NCI-H526 (cell line): ENCODE measurements around the gene PXYLP1.

Source experiments
- DNase-seq, 2 experiments: peaks; one replicate each; lab custom pipeline; 2025; lab: John Stamatoyannopoulos, UW

PXYLP1 gene

DNA sequence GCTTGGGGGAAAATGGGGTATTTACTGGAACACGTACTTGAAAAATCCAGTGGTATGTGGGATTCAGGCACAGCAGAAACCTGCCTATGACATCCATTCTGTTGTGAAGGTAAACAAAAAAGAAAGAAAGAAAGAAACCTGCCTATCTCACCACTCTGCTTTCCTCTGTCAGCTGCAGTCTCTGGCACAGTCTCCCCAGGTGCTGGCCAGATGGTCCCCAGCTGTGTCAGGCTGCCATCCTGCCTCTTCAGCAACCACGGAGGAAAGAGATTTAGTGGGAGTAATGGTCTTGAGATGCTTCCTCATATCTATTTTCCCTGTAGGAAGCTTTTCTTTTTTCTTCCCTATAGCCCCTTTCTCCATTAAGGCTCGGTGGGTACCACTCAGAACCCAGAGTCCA is 2.5 kb upstream of the PXYLP1 start:
- DNase-seq, result no peak

DNA sequence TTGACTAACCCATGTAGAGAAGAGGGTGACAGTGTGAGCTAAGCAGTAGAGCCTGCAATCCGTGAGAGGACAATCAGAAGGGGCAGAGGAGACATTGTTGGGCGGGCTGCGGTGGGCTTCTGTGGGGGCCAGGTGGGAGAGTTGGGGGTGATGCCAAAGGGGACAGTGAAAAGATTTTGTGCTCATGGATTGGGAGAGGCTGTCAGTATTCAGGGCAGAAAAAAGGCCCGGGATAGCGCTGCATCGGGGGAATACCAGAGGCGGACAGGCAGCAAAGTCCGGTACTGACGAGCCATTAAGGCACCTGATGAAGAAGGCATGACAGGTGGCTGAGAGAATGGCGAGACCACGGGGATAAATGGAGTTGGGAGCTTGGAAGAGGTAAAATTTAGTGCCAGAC is 1.3 kb upstream of the PXYLP1 start:
- no peak for DNase-seq

DNA sequence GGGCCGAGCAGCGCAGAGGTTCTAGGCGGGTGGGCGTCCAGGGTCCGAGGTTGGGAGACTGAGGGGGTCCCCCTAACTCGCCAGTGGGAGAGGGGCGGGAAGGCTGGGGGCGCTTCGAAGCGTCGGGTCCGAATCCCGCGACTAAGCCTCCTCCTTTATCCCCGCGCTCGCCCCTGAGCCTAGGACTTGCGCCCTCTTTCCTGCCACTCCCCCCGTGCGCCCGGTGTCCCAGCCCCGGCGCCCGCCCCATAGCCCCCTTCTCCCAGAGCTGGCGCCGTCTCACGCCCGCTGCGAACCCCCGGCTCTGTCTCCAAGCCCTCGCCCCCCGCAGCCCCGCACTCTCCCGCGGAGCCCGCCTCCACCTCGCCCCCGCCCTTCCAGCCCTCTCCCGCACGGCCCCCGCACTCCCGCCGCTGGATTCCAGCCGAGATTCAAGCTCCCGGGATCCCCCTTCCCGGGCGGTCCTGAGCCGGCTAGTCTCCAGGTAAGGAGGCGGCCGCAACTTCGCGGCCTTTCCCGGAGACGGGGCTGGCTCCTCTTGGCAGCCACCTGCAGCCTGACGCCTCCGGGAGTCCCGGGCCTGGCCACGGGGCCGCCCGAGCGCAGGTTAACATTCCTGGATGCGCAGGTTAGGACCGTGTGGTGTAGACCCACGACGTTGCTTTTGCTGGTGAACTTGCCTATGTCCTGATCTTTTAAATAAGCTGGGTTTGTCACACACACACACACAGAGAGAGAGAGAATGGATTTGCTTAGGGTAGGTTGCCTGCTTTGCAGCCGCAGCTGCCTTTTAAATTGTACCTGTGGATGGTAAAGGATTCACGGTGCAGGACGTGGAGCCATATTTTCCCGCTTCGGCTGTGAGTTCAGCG is 563 bp downstream of the PXYLP1 start:
- DNase-seq, result peak; percentile 66 to 77

DNA sequence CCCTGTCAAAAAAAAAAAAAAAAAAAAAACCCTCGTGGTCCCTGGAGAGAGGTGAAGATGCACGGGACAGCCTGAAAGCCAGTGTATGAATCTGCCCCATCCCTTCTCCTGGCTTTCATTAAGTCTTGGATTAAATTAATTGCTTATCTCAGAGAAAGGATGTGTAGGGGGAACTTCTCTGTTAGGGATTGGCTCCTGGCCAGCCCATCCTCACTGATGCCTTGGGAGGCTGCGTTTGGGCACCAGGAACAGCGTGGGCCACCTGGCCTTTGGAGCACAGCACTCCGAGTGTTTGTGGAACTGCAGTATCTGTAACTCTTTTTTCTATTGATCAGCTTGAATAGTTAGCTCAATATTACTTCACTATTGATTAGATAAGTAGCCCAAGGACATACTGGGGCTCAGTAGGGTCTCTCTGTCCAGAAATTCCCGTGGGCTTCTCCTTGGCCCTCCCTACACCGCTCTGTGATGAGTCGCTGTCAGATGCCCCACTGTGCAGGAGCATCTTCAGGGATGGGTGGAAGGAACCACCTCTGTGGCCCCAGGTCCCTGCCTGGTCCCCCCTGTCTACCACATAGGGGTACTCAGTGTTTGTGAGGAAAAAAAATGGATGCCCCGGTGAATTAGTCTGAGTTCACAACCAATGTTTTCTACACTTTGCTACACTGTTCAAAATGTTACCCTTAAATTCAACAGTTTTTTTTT is 2.0 kb downstream of the PXYLP1 start:
- no peak for DNase-seq

DNA sequence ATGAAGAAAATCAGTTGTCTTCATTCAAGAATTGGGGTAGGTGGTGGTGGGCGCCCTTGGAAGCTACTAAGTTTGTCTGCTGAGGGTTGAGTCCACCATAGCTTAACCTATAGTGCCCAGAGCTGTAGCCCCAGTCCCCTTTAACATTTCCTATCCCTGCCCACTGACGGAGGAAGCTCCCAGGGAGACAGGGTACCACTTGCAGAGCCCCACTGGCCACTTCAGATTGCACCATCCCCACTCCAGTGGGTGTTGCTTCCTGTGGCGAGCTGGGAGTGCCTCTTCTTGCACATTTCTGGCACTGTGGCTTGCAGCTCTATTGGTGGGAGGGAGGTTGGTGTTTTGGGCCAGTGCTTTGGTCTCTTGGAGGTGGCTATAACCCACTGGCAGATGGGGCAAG is 2.7 kb downstream of the PXYLP1 start:
- no peak for DNase-seq

DNA sequence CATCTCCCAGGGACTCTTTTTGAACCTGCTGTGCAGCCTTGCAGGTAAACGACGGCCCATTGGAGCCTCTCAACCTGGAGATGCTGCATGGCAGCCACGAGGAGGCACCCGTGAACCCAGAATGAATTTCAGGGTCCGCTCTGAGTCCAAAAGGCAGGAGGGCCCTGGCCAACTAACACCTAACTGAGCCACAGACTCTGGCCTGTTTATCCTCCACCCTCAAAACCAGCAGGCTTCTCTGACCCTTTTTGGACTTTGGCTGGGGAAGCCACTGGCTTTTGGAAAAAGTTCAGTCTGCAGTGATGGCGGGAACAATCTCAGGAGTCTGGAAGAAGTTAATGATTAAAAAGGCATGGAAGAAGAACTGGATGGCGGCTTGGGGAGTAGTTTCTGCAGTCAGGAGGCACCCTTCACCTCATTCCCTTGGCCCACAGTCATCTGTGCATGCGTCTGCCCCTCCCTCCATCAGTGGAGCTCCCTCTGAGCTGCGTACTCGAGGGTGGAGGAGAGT is 4.1 kb downstream of the PXYLP1 start:
- DNase-seq, result no peak

DNA sequence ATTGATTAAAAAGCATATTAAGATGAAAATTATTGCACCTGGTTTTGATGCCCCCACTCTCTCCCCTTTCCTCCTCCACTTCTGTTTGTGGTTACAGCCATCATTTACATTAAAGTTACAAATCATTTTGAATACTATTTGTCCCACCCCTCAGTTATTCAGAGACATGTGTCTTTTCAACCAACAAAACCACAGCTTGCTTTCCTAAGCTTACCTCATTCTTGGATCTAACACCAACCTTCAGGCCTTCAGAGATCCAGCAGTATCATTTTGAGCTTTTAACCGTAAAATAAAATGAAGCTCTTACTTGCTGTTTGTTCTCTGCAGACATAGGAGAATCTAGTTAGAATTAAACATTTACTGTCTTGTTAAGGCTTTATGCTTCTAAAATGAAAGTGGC is 4.7 kb downstream of the PXYLP1 start:
- DNase-seq, result no peak

DNA sequence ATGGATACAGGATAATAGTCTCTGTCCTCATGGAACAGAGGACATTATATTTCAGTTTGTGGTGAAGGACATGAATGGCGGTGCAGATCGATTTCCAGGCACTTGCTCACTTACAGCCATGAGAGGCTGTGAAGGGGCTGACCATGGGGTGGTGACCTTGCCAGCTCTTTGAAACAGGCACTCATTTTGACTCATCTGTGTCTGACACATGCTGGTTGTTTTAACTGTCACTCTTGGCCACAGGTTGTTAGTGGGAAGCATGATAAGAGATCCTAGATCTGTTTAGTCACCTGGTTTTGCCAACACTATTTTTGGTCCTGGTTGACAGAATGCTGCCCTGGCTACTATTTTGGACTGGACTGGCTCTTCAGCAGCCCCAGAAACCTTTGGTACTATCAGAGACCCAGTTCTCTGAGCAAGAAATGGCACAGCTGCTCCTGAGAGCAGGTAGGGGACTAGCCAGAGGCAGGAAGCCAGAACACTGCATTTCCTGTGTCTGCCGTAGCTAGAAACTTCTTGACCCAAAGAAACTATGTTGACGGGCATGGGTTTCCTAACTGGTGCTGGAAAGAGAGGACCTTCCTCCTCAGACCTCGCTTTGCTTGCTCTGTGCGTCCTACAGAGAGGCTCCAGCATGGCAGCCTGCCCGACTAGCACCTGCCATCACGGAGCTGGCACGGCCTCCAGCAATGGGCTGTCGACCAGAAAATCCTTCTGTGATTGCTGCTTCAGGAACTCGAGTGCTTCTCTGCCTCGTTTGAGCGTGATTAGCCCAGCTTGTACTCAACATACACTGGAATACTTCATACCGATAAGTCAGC is 6.3 kb downstream of the PXYLP1 start:
- DNase-seq, result no peak

DNA sequence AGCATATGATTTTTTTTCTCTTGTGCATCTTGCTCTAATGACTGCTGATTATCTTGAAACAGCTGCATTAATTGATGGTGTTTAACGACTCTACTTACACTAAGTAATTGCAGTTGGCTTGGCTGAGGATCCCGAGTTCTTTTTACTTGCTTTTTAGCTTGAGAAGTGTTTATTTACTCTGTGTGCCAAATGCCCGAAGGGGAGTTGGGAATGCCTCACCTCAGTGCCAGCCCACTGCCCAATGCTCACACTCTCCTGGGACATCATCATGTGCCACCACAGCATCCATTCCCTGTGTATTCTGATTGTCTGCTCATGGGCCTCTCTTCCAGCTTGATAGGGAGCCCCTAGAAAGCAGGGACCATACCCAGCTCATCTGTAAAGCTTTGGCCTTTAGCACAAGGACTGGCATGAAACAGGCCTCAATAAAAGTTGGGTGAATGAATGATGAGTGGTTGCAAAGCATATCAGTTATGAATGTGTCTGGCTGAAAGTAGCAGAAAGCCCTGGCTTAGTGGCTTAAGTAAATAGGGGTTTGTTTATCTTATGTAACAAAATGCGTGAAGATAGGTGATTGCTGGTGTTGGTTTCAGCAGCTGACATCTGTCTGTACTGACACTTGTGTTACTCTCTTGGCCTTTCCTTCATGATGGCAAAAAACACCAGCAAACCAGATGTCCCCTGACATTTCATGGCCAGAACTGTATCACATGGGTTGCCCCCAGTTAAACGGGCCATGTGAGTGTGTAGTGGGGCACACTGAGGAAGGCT is 8.1 kb downstream of the PXYLP1 start:
- no peak for DNase-seq

DNA sequence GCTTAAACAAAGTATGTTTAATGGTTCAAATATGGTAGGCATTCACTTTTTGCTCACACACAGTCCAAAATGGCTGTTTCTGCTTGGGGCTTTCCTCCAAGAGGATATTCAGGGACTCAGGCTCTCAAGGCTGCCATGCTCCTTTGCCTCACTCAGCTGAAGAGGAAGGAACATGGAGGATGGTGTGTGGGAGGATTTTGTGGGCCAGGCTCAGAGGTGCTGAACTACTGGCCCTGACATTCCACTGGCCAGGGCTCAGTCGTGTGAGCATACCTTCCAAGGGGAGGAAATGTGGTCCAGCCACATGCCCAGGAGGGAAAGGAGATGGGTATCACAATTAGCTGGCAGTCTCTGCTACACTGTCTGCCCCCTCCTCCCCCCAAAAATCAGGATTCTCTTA is 8.7 kb downstream of the PXYLP1 start:
- no peak for DNase-seq

DNA sequence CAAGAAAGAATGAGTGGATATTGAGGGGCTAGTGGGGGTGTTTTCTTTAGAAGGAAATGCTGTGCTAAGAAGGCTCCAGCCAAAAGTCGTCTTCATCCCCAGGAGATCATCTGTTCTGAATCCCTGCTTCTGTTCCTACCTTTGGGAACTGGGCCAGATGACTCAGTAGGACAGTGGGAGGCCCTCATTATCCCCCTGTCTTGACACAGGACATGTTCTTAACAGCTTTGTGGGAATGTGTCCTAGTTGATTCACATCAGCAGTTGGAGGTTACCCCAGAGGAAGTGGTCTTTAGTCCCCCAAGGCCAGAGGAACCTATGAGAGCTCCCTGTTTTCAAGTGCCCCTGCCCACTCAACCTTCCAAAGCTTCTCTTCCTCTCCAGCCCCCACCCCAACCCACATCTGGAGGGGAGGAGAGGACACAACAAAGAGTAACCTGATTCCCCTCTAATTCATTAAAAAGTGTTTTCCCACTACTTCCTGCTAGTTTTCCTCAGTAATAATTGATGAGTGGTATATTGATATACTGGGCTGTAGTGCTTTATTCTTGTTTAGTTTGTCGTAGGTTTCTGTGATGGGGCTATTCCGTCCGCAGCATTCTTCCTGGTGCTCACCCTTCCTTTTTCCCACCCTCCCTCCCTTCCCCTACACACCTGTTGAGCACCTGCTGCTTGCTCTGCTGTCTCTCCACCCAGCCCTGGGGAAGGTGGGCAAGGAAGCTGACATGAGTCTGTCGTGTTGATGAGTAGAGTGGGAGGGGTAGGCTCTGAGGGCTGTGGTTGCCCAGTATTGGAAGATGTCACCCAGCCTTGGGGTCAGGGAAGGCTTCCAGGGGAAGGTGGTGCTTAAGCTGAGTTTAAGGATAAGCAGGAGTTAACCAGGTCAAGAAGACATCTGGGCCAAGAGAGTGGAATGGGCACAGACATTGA is 9.3 kb downstream of the PXYLP1 start:
- DNase-seq, result no peak

DNA sequence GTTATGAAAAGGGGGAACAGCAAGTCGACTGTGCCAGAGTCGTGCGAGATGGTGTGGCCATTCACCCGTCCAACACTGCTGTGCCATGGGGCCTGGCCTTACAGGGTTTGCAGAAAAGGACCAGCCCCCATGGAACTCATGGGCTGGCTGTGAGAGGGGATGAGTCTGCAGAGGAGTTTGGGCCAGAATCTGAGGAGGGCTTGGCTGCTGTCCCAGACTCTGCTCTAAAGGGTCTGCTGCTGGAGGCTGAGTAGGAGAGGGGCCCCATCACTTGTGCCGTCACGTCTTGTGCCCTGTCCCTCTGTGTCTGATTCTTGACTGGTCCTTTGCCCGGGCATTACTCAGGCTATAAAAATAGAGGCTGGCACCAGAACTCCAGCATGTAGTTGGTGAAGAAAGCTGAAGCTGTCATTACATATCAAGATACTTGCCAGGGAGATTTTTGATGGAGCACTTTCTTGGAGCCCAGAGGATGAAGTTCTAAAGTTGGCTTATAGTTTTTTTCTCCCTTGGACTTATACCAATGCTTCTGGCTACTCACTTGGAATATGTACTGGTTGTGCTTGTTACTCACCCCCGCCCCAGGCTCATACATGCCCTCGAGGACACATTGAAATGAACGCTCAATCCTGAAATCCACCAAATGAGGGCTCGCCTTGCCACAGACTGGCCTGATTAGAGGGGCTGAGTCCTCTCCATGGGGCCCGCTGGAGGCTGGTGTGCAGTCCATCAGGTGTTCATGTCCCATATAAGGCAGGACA is 10.2 kb downstream of the PXYLP1 start:
- no peak for DNase-seq

DNA sequence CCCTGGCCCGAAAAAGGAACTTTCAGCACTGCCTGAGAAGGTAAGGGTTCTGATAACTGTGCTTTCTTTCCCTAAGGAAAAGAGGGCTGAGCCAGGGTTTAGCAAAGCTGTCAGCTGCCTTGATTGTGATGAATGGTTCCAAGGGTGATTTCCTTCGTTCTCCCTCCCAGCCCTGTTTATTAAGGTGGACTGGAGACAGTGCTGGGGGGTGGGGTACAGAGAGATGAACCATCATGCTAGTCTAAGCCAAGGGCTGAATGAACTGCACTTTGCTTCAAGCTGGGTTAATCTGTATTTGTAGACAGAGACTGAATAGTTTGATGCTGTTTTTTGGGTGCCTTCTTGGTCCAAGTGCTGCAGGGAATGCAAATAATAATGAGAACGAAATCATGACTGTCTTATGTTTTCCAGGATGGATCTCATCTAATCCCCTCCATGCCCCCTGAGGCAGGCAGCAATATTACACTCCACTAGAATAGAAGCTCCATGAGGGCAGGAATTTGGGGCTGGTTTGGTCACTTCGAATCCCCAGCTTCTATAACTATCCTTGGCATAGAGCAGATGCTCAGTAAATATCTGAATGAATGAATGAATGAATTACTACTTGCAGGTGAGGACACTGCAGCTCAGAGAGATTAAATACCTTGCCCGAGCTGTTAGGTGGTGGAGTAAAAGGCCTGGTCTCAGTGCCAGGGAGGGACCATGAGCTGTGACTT is 10.9 kb downstream of the PXYLP1 start:
- no peak for DNase-seq

DNA sequence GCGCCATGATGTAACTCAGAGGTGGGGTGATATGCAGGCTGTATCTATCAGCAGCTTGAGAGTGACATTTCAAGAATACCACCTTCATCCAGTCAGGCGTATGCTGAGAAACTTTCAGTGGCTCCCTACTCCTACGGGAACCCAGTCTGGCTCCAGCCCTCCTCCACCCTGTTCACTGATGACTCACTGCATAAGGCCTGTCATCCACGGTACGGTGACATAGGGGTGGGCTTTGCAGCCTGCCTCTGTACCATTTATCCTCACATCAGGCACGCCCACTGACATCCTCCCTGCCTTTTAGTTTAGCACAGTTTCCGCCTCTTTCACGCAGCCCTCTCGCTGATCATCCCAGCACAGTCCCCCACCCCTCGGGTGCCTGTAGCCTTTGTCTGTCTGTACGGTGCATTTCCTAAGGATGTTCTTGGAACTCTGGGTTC is 11.7 kb downstream of the PXYLP1 start:
- no peak for DNase-seq

DNA sequence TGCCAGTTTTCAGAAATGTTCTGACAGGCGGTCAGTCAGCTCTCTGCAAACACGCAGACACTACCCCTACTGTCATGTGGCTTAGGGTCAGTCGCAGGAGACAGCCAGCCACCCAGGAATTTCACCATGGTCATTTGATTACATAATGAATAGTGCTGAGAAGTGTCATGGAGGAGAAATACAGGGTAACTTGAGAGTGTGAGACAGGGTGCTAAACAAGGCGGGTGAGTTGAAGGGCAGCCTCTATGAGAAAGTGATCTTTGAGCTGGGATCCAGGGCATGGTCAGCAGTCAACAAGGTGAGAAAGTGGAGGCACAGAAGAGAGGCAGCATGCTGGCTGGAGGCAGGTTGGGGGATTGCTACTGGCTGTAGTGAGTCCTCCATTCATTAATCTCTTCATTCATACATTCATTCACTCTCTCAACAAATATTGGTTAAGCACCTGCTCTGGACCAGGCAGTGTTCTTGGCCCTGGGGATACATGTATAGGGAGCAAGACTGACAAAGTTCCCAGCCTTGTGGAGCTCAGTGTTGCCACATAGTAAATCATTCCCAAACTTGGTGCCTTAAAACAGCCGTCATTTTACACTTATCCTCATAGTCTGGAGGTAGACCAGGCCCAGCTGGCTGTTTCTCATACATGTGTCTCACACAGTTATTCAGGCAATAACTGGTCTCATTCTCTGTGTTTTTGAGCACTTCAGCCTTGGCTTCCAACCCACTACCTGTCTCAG is 14.8 kb downstream of the PXYLP1 start:
- DNase-seq, result no peak

DNA sequence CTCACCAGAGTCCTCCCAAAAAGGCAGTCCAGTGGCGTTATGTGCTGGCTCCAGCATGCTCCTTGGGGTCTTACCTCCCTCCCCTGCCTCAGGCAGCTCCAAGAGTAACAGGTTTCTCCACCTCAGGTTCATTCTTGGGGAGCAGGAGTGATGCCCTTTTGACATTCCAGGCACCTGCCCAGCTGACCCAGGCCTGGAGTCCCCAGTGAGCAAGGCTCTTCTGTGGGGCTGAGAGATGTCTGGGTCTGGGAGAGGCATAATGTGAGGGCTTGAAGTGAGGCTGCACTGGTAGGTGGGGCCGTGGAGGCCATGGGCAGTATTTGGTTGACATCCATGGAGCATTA is 15.3 kb downstream of the PXYLP1 start:
- no peak for DNase-seq

DNA sequence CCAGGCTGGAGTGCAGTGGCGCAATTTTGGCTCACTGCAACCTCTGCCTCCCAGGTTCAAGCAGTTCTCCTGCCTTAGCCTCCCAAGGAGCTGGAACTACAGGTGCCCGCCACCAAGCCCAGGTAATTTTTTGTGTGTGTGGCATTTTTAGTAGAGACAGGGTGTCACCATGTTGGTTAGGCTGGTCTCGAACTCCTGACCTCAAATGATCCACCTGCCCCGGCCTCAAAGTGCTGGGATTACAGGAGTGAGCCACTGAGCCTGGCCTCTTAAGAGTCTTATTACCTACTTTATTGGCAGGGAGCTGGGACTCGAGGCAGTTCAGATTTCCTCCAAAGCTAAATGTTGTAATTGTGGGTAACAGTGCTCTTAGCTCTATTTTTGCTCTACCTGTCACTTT is 16.4 kb downstream of the PXYLP1 start:
- no peak for DNase-seq

DNA sequence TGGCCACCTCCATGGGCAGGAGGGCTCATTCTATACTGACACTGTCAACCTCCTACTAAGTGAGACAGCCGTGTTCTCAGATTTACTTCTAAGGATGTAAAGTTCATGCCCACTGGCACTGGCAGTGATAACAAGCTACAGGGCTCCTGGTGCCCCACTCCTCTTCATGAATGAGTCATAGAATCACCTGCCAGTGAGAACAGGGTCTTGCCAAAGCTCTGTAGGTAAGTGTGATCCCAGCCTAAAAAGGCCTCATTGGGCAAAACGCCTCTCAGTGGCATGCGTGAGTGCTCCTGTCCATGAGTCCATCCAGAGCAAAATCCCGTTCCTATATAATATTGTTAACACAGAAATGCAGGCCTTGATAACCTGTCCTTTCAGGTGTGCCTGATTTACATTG is 17.4 kb downstream of the PXYLP1 start:
- DNase-seq, result no peak

DNA sequence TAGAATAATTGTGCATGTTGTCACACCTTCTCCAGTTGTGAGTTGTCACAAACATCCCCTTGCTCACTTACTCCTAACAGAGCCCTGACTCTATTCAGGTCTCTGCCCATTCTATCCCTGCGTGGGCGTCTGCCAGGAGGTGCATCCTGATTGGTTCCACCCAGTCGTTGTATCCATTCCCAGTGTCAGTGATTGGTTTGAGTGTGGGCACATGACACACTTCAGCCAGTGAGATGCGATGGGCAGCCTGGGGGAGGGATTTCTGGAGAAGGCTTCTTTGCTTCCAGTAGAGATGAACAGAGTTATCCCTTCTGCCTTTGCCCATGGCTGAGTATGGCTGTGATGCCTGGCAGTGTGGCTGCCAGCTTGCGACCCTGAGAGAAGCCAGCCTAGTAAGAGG is 18.7 kb downstream of the PXYLP1 start:
- DNase-seq, result no peak
